ENCODE data around the gene LPP. TPM values are rescaled to one million over a fixed set of nuclear protein-coding genes. Genes with fewer than 3 reads are reported as not detected.

LPP gene
- total RNA-seq, 1 experiment from 2014 or later, result 20.4 TPM

GRCh38 chr3:188380722-188381121, 226.8 kb downstream of the LPP start:
- no peaks in the 10 kb centered on the region for H3K9me2 ChIP-seq (replicated peaks; ENCODE audit: low read length)
- no peaks in the 10 kb centered on the region for H3K27me3 ChIP-seq (ENCODE audit: low read length)
- H3K9me3 ChIP-seq (ENCODE audit: low read length), result no peaks in the 10 kb centered on the region
- H4K20me1 ChIP-seq (ENCODE audit: low read length), result no peaks in the 10 kb centered on the region
- no peaks in the 10 kb centered on the region for H3F3A ChIP-seq (ENCODE audit: low read length, unreplicated experiment)
- H2AFZ ChIP-seq (ENCODE audit: low read length), result no peak overlapping the region
- TF ChIP-seq EZH2 (IDR thresholded peaks at IDR 0.05; ENCODE audit: low read length, unreplicated experiment) (no peak), CTCF (conservative IDR thresholded peaks at IDR 0.05; ENCODE audit: low read depth, low read length) (no peak), EZH2phosphoT487 (IDR thresholded peaks at IDR 0.05; ENCODE audit: borderline replicate concordance, low read length) (no peak)
- DNase-seq, result no peak
- no TSS peak for BruUV-seq (replicated peaks)
- H3K4me3 ChIP-seq (ENCODE audit: low read length), result no peak overlapping the region
- no peaks in the 10 kb centered on the region; the same call in 1 of the 2 replicates for H3K4me1 ChIP-seq (ENCODE audit: insufficient read depth, low read length)
- H3K9ac ChIP-seq (ENCODE audit: low read length), result no peak overlapping the region
- no peak overlapping the region for H3K27ac ChIP-seq (ENCODE audit: low read length)
- intact Hi-C loops (cut with micrococcal nuclease), result no loop called here
- H3K79me2 ChIP-seq (ENCODE audit: low read length), result no peaks in the 10 kb centered on the region
- no peak overlapping the region for H3K4me2 ChIP-seq (ENCODE audit: low read length)
- ATAC-seq, result no peak
- no peaks in the 10 kb centered on the region for H3K36me3 ChIP-seq (ENCODE audit: low read depth, low read length)
- ChIA-PET POLR2A (ENCODE audit: unreplicated experiment) (no interaction called here), CTCF (no interaction called here)

GRCh38 chr3:188383748-188384147, 229.8 kb downstream of the LPP start:
- no peaks in the 10 kb centered on the region for H4K20me1 ChIP-seq (ENCODE audit: low read length)
- intact Hi-C loops (cut with micrococcal nuclease), result no loop called here
- no peaks in the 10 kb centered on the region for H3K9me3 ChIP-seq (ENCODE audit: low read length)
- H2AFZ ChIP-seq (ENCODE audit: low read length), result no peak overlapping the region
- no peak overlapping the region for H3K4me2 ChIP-seq (ENCODE audit: low read length)
- H3K79me2 ChIP-seq (ENCODE audit: low read length), result no peaks in the 10 kb centered on the region
- DNase-seq (no peak), ATAC-seq (no peak)
- H3F3A ChIP-seq (ENCODE audit: low read length, unreplicated experiment), result no peaks in the 10 kb centered on the region
- BruUV-seq (replicated peaks), result no TSS peak
- no peak overlapping the region for H3K9ac ChIP-seq (ENCODE audit: low read length)
- no peaks in the 10 kb centered on the region for H3K36me3 ChIP-seq (ENCODE audit: low read depth, low read length)
- TF ChIP-seq EZH2 (IDR thresholded peaks at IDR 0.05; ENCODE audit: low read length, unreplicated experiment) (no peak), EZH2phosphoT487 (IDR thresholded peaks at IDR 0.05; ENCODE audit: borderline replicate concordance, low read length) (no peak), CTCF (conservative IDR thresholded peaks at IDR 0.05; ENCODE audit: low read depth, low read length) (no peak)
- H3K4me1 ChIP-seq (ENCODE audit: insufficient read depth, low read length), result no peaks in the 10 kb centered on the region; the same call in 1 of the 2 replicates
- no peak overlapping the region for H3K4me3 ChIP-seq (ENCODE audit: low read length)
- ChIA-PET CTCF (no interaction called here), POLR2A (ENCODE audit: unreplicated experiment) (no interaction called here)
- no peaks in the 10 kb centered on the region for H3K9me2 ChIP-seq (replicated peaks; ENCODE audit: low read length)
- H3K27me3 ChIP-seq (ENCODE audit: low read length), result no peaks in the 10 kb centered on the region
- H3K27ac ChIP-seq (ENCODE audit: low read length), result no peak overlapping the region

GRCh38 chr3:188385295-188385694, 231.3 kb downstream of the LPP start:
- Histone ChIP-seq H3K9ac (ENCODE audit: low read length) (no peak overlapping the region), H2AFZ (ENCODE audit: low read length) (no peak overlapping the region), H3K36me3 (ENCODE audit: low read depth, low read length) (no peaks in the 10 kb centered on the region), H3K4me3 (ENCODE audit: low read length) (no peak overlapping the region), H3K4me1 (ENCODE audit: insufficient read depth, low read length) (no peaks in the 10 kb centered on the region; the same call in 1 of the 2 replicates), H3K27ac (ENCODE audit: low read length) (no peak overlapping the region), H4K20me1 (ENCODE audit: low read length) (no peaks in the 10 kb centered on the region), H3K79me2 (ENCODE audit: low read length) (no peaks in the 10 kb centered on the region), H3K9me3 (ENCODE audit: low read length) (no peaks in the 10 kb centered on the region), H3K9me2 (replicated peaks; ENCODE audit: low read length) (no peaks in the 10 kb centered on the region), H3K4me2 (ENCODE audit: low read length) (no peak overlapping the region), H3K27me3 (ENCODE audit: low read length) (no peaks in the 10 kb centered on the region), H3F3A (ENCODE audit: low read length, unreplicated experiment) (no peaks in the 10 kb centered on the region)
- no TSS peak for BruUV-seq (replicated peaks)
- no peak for ATAC-seq
- POLR2A ChIA-PET (ENCODE audit: unreplicated experiment), result interaction anchor here (0.7 kb wide), 1 partner anchor 116 kb away, joined by 3 read pairs; no protein-coding TSS in a partner anchor
- DNase-seq, result no peak
- no peak for TF ChIP-seq EZH2 (IDR thresholded peaks at IDR 0.05; ENCODE audit: low read length, unreplicated experiment)
- no peak for TF ChIP-seq EZH2phosphoT487 (IDR thresholded peaks at IDR 0.05; ENCODE audit: borderline replicate concordance, low read length)
- no peak for TF ChIP-seq CTCF (conservative IDR thresholded peaks at IDR 0.05; ENCODE audit: low read depth, low read length)
- CTCF ChIA-PET, result no interaction called here
- intact Hi-C loops (cut with micrococcal nuclease), result no loop called here

All from PC-3 (cell line).